Keratinocyte (primary cell): Measurements from ENCODE around the gene STARD5.

Source experiments
- CTCF ChIP-seq, 3 experiments: IDR thresholded peaks in 1 of 3; conservative IDR thresholded peaks in 1 of 3; optimal IDR thresholded peaks in 1 of 3; 2 replicates in 2 of 3; 3 replicates in 1 of 3; pipeline versions ENCODE3 to v1.5.1; 2011; ENCODE audit warnings: low read length in 3 of 3, mild to moderate bottlenecking in 3 of 3, moderate library complexity in 2 of 3, control low read depth in 1 of 3, inconsistent platforms in 1 of 3; ENCODE audit not compliant: insufficient read depth in 2 of 3; ENCODE audit errors: extremely low read depth in 1 of 3
- EZH2 ChIP-seq: IDR thresholded peaks from one replicate; pipeline ENCODE4 v1.6.1; 2012; ENCODE audit warnings: inconsistent platforms, mild to moderate bottlenecking, low read length, moderate library complexity

DNA sequence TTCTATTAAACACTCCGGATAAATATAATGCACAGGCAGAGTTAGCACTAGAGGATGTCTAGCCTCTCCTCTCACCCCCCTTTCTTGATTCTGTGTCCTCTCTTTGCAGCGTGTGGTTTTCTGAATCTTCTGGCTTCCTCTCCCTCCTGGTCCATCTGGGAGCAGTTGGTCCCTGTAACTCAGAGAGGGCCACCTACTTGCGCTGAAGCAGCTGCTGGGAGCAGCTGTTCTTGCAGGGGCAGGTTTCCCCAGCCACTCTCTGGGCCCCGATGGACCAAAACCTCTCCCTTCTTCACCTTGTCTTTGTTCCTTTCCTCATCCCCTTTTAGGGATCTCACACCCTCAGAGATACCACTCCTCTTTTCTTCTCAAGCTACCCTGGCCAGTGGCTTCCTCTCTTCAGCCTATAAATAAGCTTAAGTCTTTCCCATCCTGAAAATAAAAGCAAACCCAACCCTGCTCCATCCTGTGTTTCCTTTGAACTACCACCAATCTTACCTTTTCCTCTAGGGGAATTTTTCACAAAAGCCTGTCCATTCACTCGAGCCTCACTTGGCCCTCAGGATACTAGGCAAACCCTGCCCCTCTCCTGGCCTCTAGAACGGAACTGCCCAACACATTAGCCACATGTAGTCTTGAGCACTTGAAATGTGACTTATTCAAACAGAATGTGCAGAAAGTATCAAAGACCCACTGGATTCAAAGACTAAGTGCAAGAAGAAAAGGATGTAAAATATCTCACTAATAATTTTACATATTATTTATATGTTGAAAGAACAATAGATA, 59.7 kb downstream of the STARD5 start:
- TF ChIP-seq CTCF (optimal IDR thresholded peaks at IDR 0.05 in 1 of 3, IDR thresholded peaks at IDR 0.05 in 1 of 3, conservative IDR thresholded peaks at IDR 0.05 in 1 of 3; ENCODE audit: extremely low read depth in 1 of 3, insufficient read depth in 2 of 3, low read length in 3 of 3) (no peak), EZH2 (no peak)
